Stimulated activated CD8-positive, alpha-beta memory T cell treated with anti-CD3 and anti-CD28 coated beads, Interleukin-4, amount 100 ng/mL, for 4 hours (primary cell): ENCODE data around the gene NAT9.

Experiments
- DNase-seq, 2 donors: peaks; one replicate each; pipeline ENCODE4 v3.0.0-alpha.2; 2020; ENCODE audit warnings: low read depth in 2 of 2, low spot score in 1 of 2

Gene NAT9

DNA sequence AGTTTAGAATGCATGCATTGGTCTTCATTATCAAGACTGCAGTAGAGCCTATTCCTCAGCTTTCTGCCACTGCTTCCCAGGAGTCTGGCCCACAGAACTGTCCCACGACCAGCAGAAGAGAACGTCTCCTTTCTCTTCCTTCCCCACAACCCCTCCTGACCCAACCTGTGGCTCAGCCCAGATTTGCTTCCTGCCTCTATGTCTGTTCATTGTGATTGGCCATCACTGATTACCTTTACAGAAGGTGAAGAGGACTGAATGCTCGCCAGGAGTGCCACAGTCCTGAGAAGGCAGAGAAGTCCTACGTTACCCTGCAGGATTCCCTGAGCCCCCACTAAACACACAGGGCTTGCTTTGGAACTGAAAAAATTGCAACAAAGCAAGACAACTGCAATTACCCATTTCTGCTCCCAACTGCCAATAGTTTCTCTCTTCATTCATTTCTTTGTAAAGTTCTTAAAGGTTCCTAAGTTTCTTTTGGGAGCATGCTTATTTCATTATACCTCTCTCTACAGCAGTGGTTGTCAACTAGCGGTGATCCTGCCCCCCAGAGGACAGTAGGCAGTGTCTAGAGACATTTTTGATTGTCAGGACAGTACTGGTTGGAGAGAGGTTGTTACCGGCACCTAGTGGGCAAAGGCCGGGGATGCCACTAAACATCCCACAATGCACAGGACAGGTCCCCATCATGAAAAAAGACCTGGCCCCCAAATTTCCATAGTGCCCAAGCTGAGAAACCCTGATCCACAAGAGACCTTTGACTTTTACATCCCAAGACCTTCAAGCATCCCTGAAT, 4.5 kb upstream of the NAT9 start:
- no peak for DNase-seq

GRCh38 chr17:74779948-74780400, 3.8 kb upstream of the NAT9 start:
- peak in 1 of 2 donors; percentile 14 for DNase-seq

GRCh38 chr17:74779501-74779900, 3.4 kb upstream of the NAT9 start:
- no peak for DNase-seq

- no peak for DNase-seq
Measured at GRCh38 chr17:74778960-74779359, 2.8 kb upstream of the NAT9 start.

GRCh38 chr17:74777901-74778515, 1.9 kb upstream of the NAT9 start:
- no peak for DNase-seq

DNA sequence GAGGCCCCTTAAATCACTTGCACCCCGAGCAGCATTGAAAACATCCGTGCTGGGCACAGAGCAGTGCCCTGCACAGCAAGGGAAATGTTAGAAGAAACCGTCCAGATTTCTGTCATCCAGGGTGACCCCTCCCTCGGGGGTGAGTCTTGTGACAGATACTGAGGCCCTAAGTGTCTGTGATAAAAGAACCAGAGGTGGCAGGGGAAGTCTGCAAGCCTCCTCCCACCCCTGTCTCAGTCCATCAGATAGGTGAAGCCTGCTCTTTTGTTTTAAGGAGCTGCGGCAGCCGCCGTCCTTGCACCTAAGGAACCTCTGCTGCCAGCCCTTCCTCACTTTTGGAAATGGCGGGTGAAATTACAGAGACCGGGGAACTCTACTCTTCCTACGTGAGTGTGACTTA, 845 bp upstream of the NAT9 start:
- DNase-seq = no peak

GRCh38 chr17:74775409-74776043, 619 bp downstream of the NAT9 start:
- DNase-seq = no peak

- DNase-seq = no peak
Measured at GRCh38 chr17:74773871-74774286, 2.3 kb downstream of the NAT9 start.

- DNase-seq = no peak
Measured at GRCh38 chr17:74773414-74773813, 2.7 kb downstream of the NAT9 start.

DNA sequence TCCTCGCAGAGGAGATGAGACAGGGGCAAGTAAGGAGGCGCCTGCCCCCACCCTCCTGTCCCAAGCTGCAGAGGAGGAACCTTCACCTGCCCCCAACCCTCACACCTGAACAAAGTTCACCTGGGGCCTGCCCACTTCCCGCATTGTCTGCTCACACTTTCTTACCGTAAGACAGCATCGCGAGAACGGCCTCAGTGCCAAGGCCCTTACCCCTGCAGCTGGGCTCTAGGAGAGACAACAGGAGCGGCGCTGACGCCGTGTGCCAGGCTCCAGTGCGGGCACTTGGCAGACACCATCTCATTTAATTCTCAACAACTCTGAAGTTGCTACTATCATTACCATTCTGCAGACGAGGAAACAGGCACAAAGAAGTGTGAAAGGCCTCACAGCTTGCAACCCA, 4.1 kb downstream of the NAT9 start:
- DNase-seq = no peak

- no peak for DNase-seq
Measured at GRCh38 chr17:74771319-74771914, 4.7 kb downstream of the NAT9 start.

GRCh38 chr17:74770498-74771318, 5.4 kb downstream of the NAT9 start:
- peak; percentile 41 to 42 for DNase-seq

DNA sequence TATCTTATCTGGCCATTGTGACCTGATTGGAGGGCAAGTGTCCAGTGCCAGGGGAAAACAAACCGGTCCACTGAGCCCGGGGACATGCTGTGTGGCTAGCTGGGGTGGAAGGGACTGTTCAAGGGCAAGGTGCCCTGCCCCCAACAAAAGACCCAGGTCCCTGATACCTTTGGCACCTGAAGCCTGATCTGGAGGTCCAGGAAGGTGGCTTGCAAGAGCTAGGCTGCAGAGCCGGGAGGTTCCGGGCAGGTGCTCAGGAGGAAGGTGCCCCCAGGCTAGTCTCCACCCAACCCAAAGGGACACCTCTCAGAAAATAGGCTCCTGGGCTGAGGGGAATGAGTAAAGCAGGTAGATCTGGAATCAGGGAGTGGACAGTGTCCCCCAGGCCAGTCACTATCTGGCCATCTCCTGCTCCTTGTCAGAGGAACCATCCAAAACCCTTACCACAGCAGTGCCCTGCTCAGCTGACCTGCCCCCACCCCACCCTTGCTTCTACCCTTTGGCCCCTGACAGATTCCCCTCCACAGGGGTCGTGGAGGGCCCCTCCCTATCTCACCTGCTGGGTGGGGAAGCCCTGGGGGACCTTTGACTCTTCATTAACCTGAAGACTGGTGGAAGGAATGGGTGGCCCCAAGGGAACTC, 6.2 kb downstream of the NAT9 start:
- no peak for DNase-seq

GRCh38 chr17:74769266-74769855, 6.8 kb downstream of the NAT9 start:
- no peak for DNase-seq

DNA sequence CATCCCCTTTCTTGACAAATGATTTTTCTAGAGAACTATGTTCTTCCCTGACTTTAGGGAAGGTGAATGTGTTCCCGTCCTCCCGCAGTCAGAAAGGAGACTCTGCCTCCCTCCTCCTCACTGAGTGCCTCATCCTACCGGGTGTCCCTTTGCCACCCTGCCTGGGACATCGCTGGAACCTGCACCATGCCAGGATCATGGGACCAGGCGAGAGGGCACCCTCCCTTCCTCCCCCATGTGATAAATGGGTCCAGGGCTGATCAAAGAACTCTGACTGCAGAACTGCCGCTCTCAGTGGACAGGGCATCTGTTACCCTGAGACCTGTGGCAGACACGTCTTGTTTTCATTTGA, 7.4 kb downstream of the NAT9 start:
- DNase-seq = no peak

- DNase-seq = no peak
Measured at GRCh38 chr17:74768069-74768762, 7.9 kb downstream of the NAT9 start.

GRCh38 chr17:74767111-74767516, 9.0 kb downstream of the NAT9 start:
- DNase-seq = no peak

- DNase-seq = no peak
Measured at GRCh38 chr17:74766413-74766812, 9.7 kb downstream of the NAT9 start.

DNA sequence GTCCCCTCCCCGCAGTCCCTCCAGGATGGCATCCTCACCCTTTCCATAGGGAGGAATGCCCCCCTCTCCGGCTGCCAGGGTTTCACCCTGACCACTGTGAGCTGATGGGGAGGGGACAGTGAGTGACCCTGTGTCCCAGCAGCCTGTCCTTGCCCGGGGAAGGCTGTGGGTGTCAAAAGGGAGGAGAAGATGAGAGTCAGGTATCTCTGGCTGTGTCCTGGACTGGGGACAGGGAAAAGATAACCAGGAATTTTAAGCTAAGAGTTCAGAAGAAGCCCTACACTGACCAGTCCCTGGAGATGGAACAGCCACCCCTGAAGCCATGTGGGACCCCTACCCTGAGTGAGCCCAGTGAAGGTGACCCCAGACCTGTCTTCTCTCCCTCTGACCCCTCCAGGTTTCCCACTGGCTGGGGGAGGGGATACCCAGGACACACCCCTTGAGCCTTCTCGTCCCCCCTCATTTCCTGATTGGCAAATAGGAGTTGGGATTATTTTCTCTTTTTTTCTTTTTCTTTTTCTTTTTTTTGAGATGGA, 11.3 kb downstream of the NAT9 start:
- DNase-seq = no peak
